HL-60 (cell line): ENCODE results near the gene NOG.

Experiments
- DNase-seq, 2 experiments: peaks; one replicate each; pipeline ENCODE4 v3.0.0-alpha.2; 2010 to 2020; ENCODE audit warnings: low read depth in 1 of 2, low spot score in 1 of 2
- H3K27ac ChIP-seq: fragments of 250-450 bp; sonication (Bioruptor Pico); replicated peaks from 2 replicates; pipeline ENCODE4 v1.5.1; 2020; ENCODE audit warnings: mild to moderate bottlenecking, moderate library complexity
- H3K27me3 ChIP-seq: fragments of 250-450 bp; sonication (Bioruptor Pico); 2 replicates; pipeline ENCODE4 v1.5.1; 2021; ENCODE audit warnings: mild to moderate bottlenecking, moderate library complexity; ENCODE audit not compliant: insufficient read depth, poor library complexity, severe bottlenecking
- H3K4me3 ChIP-seq: replicated peaks from 2 replicates; pipeline ENCODE4 v1.5.1; 2011; ENCODE audit warnings: mild to moderate bottlenecking, control low read depth, low read length; ENCODE audit not compliant: insufficient read depth
- CTCF ChIP-seq: IDR thresholded peaks from one replicate; pipeline ENCODE4 v1.5.1; 2011; ENCODE audit warnings: low read length, control low read depth, inconsistent platforms; ENCODE audit not compliant: insufficient read depth
- GABPA ChIP-seq: IDR thresholded peaks from 2 replicates; pipeline ENCODE4 v1.6.1; 2012; ENCODE audit warnings: low read depth
- POLR2AphosphoS5 ChIP-seq: IDR thresholded peaks from 2 replicates; pipeline ENCODE4 v1.6.1; 2012; ENCODE audit warnings: low read depth
- REST ChIP-seq: IDR thresholded peaks from 2 replicates; pipeline ENCODE4 v1.6.1; 2012; ENCODE audit warnings: low read depth; ENCODE audit not compliant: insufficient replicate concordance
- SPI1 ChIP-seq: IDR thresholded peaks from 2 replicates; pipeline ENCODE4 v1.6.1; 2012; ENCODE audit warnings: low read depth, mild to moderate bottlenecking, borderline replicate concordance

Gene NOG

GRCh38 chr17:56602292-56603130, 9.0 kb downstream of the NOG start:
- peak; percentile 16; the same call in 1 of the 2 replicates for TF ChIP-seq SPI1
- TF ChIP-seq CTCF: no peak
- DNase-seq: peak in 1 of 2 experiments; percentile 44
- no peak overlapping the region for H3K4me3 ChIP-seq
- H3K27me3 ChIP-seq: peaks cover 4% of the 10 kb centered on the region
- H3K27ac ChIP-seq: peak overlapping the region; percentile 11

- no peaks in the 10 kb centered on the region for H3K27me3 ChIP-seq
- DNase-seq: no peak
- TF ChIP-seq POLR2AphosphoS5: no peak
- TF ChIP-seq GABPA: no peak
- no peak for TF ChIP-seq REST
- TF ChIP-seq CTCF: no peak
- TF ChIP-seq SPI1: no peak
- H3K27ac ChIP-seq: no peak overlapping the region
- H3K4me3 ChIP-seq: no peak overlapping the region
Observed at GRCh38 chr17:56603486-56604238, 10.2 kb downstream of the NOG start.

GRCh38 chr17:56604691-56605290, 11.3 kb downstream of the NOG start:
- Histone ChIP-seq H3K4me3 (no peak overlapping the region), H3K27me3 (no peaks in the 10 kb centered on the region), H3K27ac (no peak overlapping the region)
- peak in 1 of 2 experiments; percentile 68 for DNase-seq
- no peak for TF ChIP-seq GABPA
- no peak for TF ChIP-seq CTCF
- TF ChIP-seq POLR2AphosphoS5: no peak
- no peak for TF ChIP-seq SPI1
- TF ChIP-seq REST: no peak
